Neural cell (in vitro differentiated cells): ENCODE data around the gene TSC22D3. TPM values are rescaled to one million over a fixed set of nuclear protein-coding genes. Genes with fewer than 3 reads are reported as not detected.

Experiments
- H2AFZ ChIP-seq: fragments of 200-600, 300-800 bp; sonication (generic), shearing (Covaris generic); 2 replicates; pipeline ENCODE4 v1.6.0; 2014; ENCODE audit warnings: low read depth, mild to moderate bottlenecking, antibody characterized with exemption, low read length, moderate library complexity
- H3F3A ChIP-seq: fragments of 200-600 bp; shearing (Covaris generic); 2 replicates; pipeline ENCODE4 v1.6.1; 2016; ENCODE audit warnings: mild to moderate bottlenecking, moderate library complexity, mixed read lengths, antibody characterized with exemption, low read length; ENCODE audit not compliant: insufficient read depth, poor library complexity, severe bottlenecking
- H3K27ac ChIP-seq: fragments of 200-600, 300-800 bp; sonication (generic), shearing (Covaris generic); 2 replicates; pipeline ENCODE4 v1.5.1; 2014; ENCODE audit warnings: mild to moderate bottlenecking, low read length, moderate library complexity
- H3K27me3 ChIP-seq: fragments of 300-800, 200-600 bp; sonication (generic), shearing (Covaris generic); 2 replicates; pipeline ENCODE4 v1.6.0; 2014; ENCODE audit warnings: mild to moderate bottlenecking, low read depth, low read length, moderate library complexity; ENCODE audit not compliant: insufficient read depth
- H3K36me3 ChIP-seq: fragments of 300-800, 200-600 bp; sonication (generic), shearing (Covaris generic); 2 replicates; pipeline ENCODE4 v1.5.1; 2014; ENCODE audit warnings: mild to moderate bottlenecking, antibody characterized with exemption, low read length, moderate library complexity; ENCODE audit not compliant: insufficient read depth
- H3K4me2 ChIP-seq: fragments of 300-800, 200-600 bp; sonication (generic), shearing (Covaris generic); 2 replicates; pipeline ENCODE4 v1.6.0; 2014; ENCODE audit warnings: mild to moderate bottlenecking, low read length
- H3K4me3 ChIP-seq: fragments of 300-800, 200-600 bp; sonication (generic), shearing (Covaris generic); 2 replicates; pipeline ENCODE4 v1.5.1; 2014; ENCODE audit warnings: mild to moderate bottlenecking, low read length, moderate library complexity
- H3K79me2 ChIP-seq: fragments of 200-600 bp; shearing (Covaris generic); replicated peaks from 2 replicates; pipeline ENCODE4 v1.6.0; 2014; ENCODE audit warnings: mild to moderate bottlenecking, low read length, moderate library complexity; ENCODE audit not compliant: insufficient read depth
- H3K9ac ChIP-seq: fragments of 300-800, 200-600 bp; sonication (generic), shearing (Covaris generic); 2 replicates; pipeline ENCODE4 v1.6.1; 2016; ENCODE audit warnings: mild to moderate bottlenecking, low read length, mixed read lengths
- H3K9me2 ChIP-seq: fragments of 200-600 bp; shearing (Covaris generic); 2 replicates; pipeline ENCODE4 v1.6.1; 2016; ENCODE audit warnings: mild to moderate bottlenecking, low read length, mixed read lengths; ENCODE audit not compliant: insufficient read depth
- H3K9me3 ChIP-seq: fragments of 200-600, 300-800 bp; sonication (generic), shearing (Covaris generic); 2 replicates; pipeline ENCODE4 v1.6.1; 2016; ENCODE audit warnings: mild to moderate bottlenecking, mixed run types, low read length, moderate library complexity, mixed read lengths
- H4K20me1 ChIP-seq: fragments of 200-600 bp; shearing (Covaris generic); 2 replicates; pipeline ENCODE4 v1.6.1; 2016; ENCODE audit warnings: mild to moderate bottlenecking, mixed run types; ENCODE audit not compliant: insufficient read depth
- EP300 ChIP-seq: fragments of 450-650 bp; conservative IDR thresholded peaks from 2 replicates; pipeline ENCODE4 v1.6.1; 2014; ENCODE audit warnings: antibody characterized with exemption, mild to moderate bottlenecking, moderate library complexity; ENCODE audit not compliant: poor library complexity, severe bottlenecking
- EZH2 ChIP-seq: fragments of 200-600, 300-800 bp; shearing (Covaris generic), sonication (generic); IDR thresholded peaks from 2 replicates; pipeline ENCODE4 v1.6.1; 2014; ENCODE audit warnings: antibody characterized with exemption, low read length, borderline replicate concordance, mild to moderate bottlenecking; ENCODE audit not compliant: insufficient read depth, poor library complexity, severe bottlenecking
- MXI1 ChIP-seq: fragments of 450-650 bp; conservative IDR thresholded peaks from 2 replicates; pipeline ENCODE4 v1.6.1; 2014; ENCODE audit warnings: antibody characterized with exemption, mild to moderate bottlenecking; ENCODE audit not compliant: poor library complexity, severe bottlenecking
- POLR2AphosphoS5 ChIP-seq: IDR thresholded peaks from 2 replicates; pipeline ENCODE4 v1.6.1; 2012
- RAD21 ChIP-seq: fragments of 450-650 bp; conservative IDR thresholded peaks from 2 replicates; pipeline ENCODE4 v1.6.1; 2014; ENCODE audit warnings: antibody characterized with exemption, mild to moderate bottlenecking, moderate library complexity
- SMC3 ChIP-seq: fragments of 450-650 bp; conservative IDR thresholded peaks from 2 replicates; pipeline ENCODE4 v1.6.1; 2014; ENCODE audit warnings: antibody characterized with exemption, mild to moderate bottlenecking, moderate library complexity; ENCODE audit not compliant: poor library complexity
- TAF1 ChIP-seq: IDR thresholded peaks from 2 replicates; pipeline ENCODE4 v1.6.1; 2012; ENCODE audit warnings: low read depth
- polyA plus RNA-seq: library from polyadenylated mRNA; depleted of rRNA; stranded (reverse); fragments of >200 nt; gene quantifications from 2 replicates; pipeline ENCODE4 v1.2.3, GENCODE V29; 2014
- TF ChIP-seq, protein P1 (sequence below): IDR thresholded peaks from 2 replicates; pipeline ENCODE4 v1.6.1; 2012; ENCODE audit warnings: borderline replicate concordance
- TF ChIP-seq, protein P2 (sequence below): fragments of 450-650 bp; IDR thresholded peaks from 2 replicates; pipeline ENCODE4 v1.5.1; 2014; ENCODE audit warnings: antibody characterized with exemption, mild to moderate bottlenecking, moderate library complexity; ENCODE audit not compliant: poor library complexity, severe bottlenecking

The TSC22D3 gene
- polyA plus RNA-seq, 1 donor from 2014 or later, result 96.8 TPM

DNA sequence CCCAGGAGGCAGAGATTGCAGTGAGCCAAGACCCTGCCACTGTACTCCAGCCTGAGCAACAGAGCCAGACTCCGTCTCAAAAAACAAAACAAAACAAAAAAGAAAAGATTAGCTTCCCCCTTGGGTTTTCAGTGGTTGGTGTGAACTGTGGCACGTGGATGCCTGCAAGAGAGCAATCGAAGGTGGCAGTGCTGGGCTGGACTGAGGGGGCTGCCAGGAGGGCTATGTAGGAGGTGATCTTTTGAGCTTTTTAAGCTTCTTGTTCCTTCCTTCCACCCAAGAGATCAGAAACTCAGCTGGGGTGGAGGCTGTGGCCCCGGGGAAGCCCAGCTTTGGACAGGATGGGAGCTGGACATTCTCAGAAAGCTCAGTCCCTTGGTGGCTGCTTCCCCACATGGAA is 97.7 kb downstream of the TSC22D3 start:
- H3K27ac ChIP-seq, result no peak overlapping the region
- no peak overlapping the region for H3K4me3 ChIP-seq
- no peak for TF ChIP-seq TAF1
- no peaks in the 10 kb centered on the region for H3K79me2 ChIP-seq
- H4K20me1 ChIP-seq, result no peaks in the 10 kb centered on the region
- no peak overlapping the region for H3K9ac ChIP-seq
- H3F3A ChIP-seq, result no peaks in the 10 kb centered on the region
- no peaks in the 10 kb centered on the region for H3K27me3 ChIP-seq
- H3K36me3 ChIP-seq, result no peaks in the 10 kb centered on the region
- H3K4me2 ChIP-seq, result no peak overlapping the region
- H3K9me3 ChIP-seq, result no peaks in the 10 kb centered on the region
- no peak overlapping the region for H2AFZ ChIP-seq
- no peaks in the 10 kb centered on the region for H3K9me2 ChIP-seq

DNA sequence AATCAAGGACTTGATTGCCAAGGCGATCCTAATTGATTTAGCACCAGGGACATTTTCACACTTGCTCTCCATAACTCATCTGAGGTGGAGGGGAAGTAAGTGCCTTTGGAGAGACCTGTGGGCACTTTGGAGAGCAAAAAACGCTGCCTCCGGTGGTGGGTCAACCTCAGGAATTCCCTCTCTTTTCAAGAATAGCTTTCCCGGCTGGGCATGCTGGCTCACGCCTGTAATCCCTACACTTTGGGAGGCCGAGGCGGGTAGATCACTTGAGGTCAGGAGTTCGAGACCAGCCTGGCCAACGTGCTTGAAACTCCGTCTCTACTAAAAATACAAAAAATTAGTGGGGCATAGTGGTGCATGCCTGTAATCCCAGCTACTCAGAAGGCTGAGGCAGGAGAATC is 98.1 kb downstream of the TSC22D3 start:
- no peaks in the 10 kb centered on the region for H4K20me1 ChIP-seq
- no peak overlapping the region for H3K27ac ChIP-seq
- no peak overlapping the region for H3K4me2 ChIP-seq
- H3K27me3 ChIP-seq, result no peaks in the 10 kb centered on the region
- no peaks in the 10 kb centered on the region for H3K9me3 ChIP-seq
- H3K36me3 ChIP-seq, result no peaks in the 10 kb centered on the region
- H3K4me3 ChIP-seq, result no peak overlapping the region
- no peaks in the 10 kb centered on the region for H3F3A ChIP-seq
- TF ChIP-seq EP300 (no peak), EZH2 (no peak), SMC3 (no peak), POLR2AphosphoS5 (no peak), RAD21 (no peak), TAF1 (no peak), MXI1 (no peak)
- TF ChIP-seq, protein P1, sequence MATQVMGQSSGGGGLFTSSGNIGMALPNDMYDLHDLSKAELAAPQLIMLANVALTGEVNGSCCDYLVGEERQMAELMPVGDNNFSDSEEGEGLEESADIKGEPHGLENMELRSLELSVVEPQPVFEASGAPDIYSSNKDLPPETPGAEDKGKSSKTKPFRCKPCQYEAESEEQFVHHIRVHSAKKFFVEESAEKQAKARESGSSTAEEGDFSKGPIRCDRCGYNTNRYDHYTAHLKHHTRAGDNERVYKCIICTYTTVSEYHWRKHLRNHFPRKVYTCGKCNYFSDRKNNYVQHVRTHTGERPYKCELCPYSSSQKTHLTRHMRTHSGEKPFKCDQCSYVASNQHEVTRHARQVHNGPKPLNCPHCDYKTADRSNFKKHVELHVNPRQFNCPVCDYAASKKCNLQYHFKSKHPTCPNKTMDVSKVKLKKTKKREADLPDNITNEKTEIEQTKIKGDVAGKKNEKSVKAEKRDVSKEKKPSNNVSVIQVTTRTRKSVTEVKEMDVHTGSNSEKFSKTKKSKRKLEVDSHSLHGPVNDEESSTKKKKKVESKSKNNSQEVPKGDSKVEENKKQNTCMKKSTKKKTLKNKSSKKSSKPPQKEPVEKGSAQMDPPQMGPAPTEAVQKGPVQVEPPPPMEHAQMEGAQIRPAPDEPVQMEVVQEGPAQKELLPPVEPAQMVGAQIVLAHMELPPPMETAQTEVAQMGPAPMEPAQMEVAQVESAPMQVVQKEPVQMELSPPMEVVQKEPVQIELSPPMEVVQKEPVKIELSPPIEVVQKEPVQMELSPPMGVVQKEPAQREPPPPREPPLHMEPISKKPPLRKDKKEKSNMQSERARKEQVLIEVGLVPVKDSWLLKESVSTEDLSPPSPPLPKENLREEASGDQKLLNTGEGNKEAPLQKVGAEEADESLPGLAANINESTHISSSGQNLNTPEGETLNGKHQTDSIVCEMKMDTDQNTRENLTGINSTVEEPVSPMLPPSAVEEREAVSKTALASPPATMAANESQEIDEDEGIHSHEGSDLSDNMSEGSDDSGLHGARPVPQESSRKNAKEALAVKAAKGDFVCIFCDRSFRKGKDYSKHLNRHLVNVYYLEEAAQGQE, result no peak
- TF ChIP-seq, protein P2, sequence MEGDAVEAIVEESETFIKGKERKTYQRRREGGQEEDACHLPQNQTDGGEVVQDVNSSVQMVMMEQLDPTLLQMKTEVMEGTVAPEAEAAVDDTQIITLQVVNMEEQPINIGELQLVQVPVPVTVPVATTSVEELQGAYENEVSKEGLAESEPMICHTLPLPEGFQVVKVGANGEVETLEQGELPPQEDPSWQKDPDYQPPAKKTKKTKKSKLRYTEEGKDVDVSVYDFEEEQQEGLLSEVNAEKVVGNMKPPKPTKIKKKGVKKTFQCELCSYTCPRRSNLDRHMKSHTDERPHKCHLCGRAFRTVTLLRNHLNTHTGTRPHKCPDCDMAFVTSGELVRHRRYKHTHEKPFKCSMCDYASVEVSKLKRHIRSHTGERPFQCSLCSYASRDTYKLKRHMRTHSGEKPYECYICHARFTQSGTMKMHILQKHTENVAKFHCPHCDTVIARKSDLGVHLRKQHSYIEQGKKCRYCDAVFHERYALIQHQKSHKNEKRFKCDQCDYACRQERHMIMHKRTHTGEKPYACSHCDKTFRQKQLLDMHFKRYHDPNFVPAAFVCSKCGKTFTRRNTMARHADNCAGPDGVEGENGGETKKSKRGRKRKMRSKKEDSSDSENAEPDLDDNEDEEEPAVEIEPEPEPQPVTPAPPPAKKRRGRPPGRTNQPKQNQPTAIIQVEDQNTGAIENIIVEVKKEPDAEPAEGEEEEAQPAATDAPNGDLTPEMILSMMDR, result no peak
- H3K9ac ChIP-seq, result no peak overlapping the region
- H2AFZ ChIP-seq, result no peak overlapping the region
- no peaks in the 10 kb centered on the region for H3K9me2 ChIP-seq
- no peaks in the 10 kb centered on the region for H3K79me2 ChIP-seq
